ENCODE measurements around the gene BBIP1.

BBIP1 gene

GRCh38 chr10:110915035-110915434, 3.9 kb downstream of the BBIP1 start:
- Histone ChIP-seq H3K4me3 (ENCODE audit: low read depth in 1 of 2, low read length in 1 of 2) (no peak overlapping the region), H3K36me3 (peaks cover 20% of the 10 kb centered on the region), H3K27ac (no peak overlapping the region), H3K27me3 (no peaks in the 10 kb centered on the region), H3K9me3 (no peaks in the 10 kb centered on the region), H3K4me1 (ENCODE audit: control insufficient read depth in 1 of 2, insufficient read depth in 1 of 2, low read depth in 1 of 2, low read length in 1 of 2) (peaks cover 10 to 12% of the 10 kb centered on the region in 2 experiments)
- TF ChIP-seq CTCF (IDR thresholded peaks at IDR 0.05), result no peak

GRCh38 chr10:110914431-110914830, 4.5 kb downstream of the BBIP1 start:
- no peak overlapping the region for H3K4me3 ChIP-seq (ENCODE audit: low read depth in 1 of 2, low read length in 1 of 2)
- H3K27me3 ChIP-seq, result no peaks in the 10 kb centered on the region
- TF ChIP-seq CTCF (IDR thresholded peaks at IDR 0.05), result no peak
- no peaks in the 10 kb centered on the region for H3K9me3 ChIP-seq
- H3K27ac ChIP-seq, result no peak overlapping the region
- H3K4me1 ChIP-seq (ENCODE audit: control insufficient read depth in 1 of 2, insufficient read depth in 1 of 2, low read depth in 1 of 2, low read length in 1 of 2), result peaks cover 10 to 12% of the 10 kb centered on the region in 2 experiments
- H3K36me3 ChIP-seq, result peaks cover 20% of the 10 kb centered on the region

DNA sequence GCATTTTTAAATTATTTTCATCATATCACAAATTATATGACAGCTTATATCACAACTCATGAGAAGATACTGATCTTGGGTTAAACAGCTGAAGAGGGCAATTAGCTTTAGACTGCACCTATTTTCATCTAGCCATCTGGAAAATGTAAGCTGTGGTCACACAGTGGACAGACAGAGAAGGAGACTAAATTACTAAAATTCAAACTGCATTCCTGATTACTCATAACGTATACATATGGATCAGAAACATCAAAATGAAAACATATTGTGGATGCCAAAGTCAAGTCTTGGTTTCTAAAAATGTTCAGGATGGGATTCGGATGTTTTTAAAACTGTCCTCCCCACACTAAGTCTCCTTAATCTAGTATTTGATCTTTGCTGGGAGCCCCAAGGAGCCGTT, 6.6 kb downstream of the BBIP1 start:
- H3K9me3 ChIP-seq, result no peaks in the 10 kb centered on the region
- peaks cover 0 to 2% of the 10 kb centered on the region in 2 experiments for H3K4me1 ChIP-seq (ENCODE audit: control insufficient read depth in 1 of 2, insufficient read depth in 1 of 2, low read depth in 1 of 2, low read length in 1 of 2)
- H3K4me3 ChIP-seq (ENCODE audit: low read depth in 1 of 2, low read length in 1 of 2), result no peak overlapping the region
- no peak for TF ChIP-seq CTCF (IDR thresholded peaks at IDR 0.05)
- H3K27ac ChIP-seq, result no peak overlapping the region
- H3K27me3 ChIP-seq, result no peaks in the 10 kb centered on the region
- H3K36me3 ChIP-seq, result peaks cover 20% of the 10 kb centered on the region

DNA sequence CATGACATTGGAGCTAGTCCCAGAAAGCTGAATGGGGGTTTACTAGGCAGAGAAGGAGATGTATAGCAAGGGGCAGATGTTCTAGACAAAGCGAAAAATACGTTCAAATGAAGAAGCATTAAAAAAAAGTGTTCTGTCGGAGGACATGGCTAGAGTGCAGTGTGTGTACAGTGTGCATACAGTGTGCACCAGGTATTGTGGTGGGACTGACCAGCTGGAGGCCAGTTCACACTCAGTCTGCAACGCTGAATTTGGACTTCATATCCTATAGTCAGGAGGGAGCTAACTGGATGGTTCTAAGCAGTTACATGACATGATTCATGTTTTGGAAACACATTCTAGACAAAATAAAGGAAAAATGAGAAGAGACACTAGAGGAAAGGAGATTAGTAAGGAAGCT, 8.8 kb downstream of the BBIP1 start:
- Histone ChIP-seq H3K27ac (no peak overlapping the region), H3K9me3 (no peaks in the 10 kb centered on the region), H3K4me3 (ENCODE audit: low read depth in 1 of 2, low read length in 1 of 2) (no peak overlapping the region), H3K4me1 (ENCODE audit: control insufficient read depth in 1 of 2, insufficient read depth in 1 of 2, low read depth in 1 of 2, low read length in 1 of 2) (no peaks in the 10 kb centered on the region), H3K36me3 (peaks cover 26% of the 10 kb centered on the region), H3K27me3 (no peaks in the 10 kb centered on the region)
- TF ChIP-seq CTCF (IDR thresholded peaks at IDR 0.05), result no peak

GRCh38 chr10:110903280-110904278, 15.4 kb downstream of the BBIP1 start:
- Histone ChIP-seq H3K9me3 (no peaks in the 10 kb centered on the region), H3K27ac (no peak overlapping the region), H3K4me3 (ENCODE audit: low read depth in 1 of 2, low read length in 1 of 2) (no peak overlapping the region), H3K4me1 (ENCODE audit: control insufficient read depth in 1 of 2, insufficient read depth in 1 of 2, low read depth in 1 of 2, low read length in 1 of 2) (no peaks in the 10 kb centered on the region), H3K36me3 (peaks cover 61% of the 10 kb centered on the region), H3K27me3 (no peaks in the 10 kb centered on the region)
- no peak for TF ChIP-seq CTCF (IDR thresholded peaks at IDR 0.05)

All from neutrophil (primary cell).